ENCODE measurements around the gene CBX6. TPM values are rescaled to one million over a fixed set of nuclear protein-coding genes. Genes with fewer than 3 reads are reported as not detected.

The CBX6 gene
- total and polyA plus RNA-seq, 10 donors: 10.2 to 72.2 (median 38.7) TPM

DNA sequence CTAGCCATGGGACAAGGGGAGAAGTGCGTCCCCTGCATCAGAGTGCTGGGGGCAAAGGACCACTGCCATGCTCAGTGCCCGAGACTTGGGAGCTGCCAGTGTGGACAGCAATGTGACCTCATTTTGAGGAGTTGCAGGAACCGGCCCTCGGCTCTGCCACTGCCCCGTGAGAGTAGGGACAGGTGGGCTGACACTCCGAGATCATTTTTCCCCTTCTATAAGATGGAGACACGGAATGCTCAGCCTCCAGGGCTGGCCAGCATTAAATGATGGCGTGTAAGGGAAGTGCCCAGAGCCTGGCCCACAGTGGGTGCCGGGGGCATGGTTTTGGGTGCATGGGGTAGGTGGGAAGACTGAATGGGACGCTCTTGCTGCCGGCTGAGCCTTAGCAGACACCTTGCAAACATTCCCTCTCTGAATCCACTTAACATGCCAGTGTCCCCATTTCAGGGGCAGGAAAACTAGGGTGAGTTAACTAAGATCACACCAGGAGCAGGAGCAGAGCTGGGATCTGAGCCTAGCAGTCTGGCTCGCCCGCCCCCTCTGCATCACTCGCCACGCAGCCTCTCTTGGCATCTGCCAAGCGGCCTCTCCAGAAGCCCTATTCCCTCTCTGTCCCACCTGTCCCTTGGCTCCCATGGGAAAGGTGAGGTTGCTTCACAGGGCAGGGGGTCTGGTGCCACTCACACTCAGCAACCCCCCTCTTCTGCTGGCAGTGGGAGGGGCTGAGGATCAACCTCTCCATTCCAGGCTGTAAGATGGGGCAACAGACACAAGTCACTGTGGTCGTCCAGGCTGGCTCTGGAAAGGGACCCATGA, 41.8 kb downstream of the CBX6 start:
- intact Hi-C loops (cut with DNase I; ENCODE audit: low total_unique reads): no loop called here
- Histone ChIP-seq H3K36me3 (no peaks in the 10 kb centered on the region), H3K4me3 (no peak overlapping the region), H3K27me3 (replicated peaks in 1 of 7) (peaks cover 0 to 15% (median 0%) of the 10 kb centered on the region in 7 donors), H3K4me1 (no peaks in the 10 kb centered on the region), H3K9me3 (peaks cover 0 to 3% (median 0%) of the 10 kb centered on the region in 8 donors), H3K27ac (no peak overlapping the region)
- DNase-seq: no peak
- TF ChIP-seq POLR2A (IDR thresholded peaks at IDR 0.05) (no peak), POLR2AphosphoS5 (IDR thresholded peaks at IDR 0.05) (no peak)
- TF ChIP-seq, protein P1, sequence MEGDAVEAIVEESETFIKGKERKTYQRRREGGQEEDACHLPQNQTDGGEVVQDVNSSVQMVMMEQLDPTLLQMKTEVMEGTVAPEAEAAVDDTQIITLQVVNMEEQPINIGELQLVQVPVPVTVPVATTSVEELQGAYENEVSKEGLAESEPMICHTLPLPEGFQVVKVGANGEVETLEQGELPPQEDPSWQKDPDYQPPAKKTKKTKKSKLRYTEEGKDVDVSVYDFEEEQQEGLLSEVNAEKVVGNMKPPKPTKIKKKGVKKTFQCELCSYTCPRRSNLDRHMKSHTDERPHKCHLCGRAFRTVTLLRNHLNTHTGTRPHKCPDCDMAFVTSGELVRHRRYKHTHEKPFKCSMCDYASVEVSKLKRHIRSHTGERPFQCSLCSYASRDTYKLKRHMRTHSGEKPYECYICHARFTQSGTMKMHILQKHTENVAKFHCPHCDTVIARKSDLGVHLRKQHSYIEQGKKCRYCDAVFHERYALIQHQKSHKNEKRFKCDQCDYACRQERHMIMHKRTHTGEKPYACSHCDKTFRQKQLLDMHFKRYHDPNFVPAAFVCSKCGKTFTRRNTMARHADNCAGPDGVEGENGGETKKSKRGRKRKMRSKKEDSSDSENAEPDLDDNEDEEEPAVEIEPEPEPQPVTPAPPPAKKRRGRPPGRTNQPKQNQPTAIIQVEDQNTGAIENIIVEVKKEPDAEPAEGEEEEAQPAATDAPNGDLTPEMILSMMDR (IDR thresholded peaks at IDR 0.05 in 8 of 11, conservative IDR thresholded peaks at IDR 0.05 in 3 of 11): no peak
- WGBS, 5 donors: 80 to 93% (median 90%) methylated on average over 16 to 17 of the region's 17 CpGs

DNA sequence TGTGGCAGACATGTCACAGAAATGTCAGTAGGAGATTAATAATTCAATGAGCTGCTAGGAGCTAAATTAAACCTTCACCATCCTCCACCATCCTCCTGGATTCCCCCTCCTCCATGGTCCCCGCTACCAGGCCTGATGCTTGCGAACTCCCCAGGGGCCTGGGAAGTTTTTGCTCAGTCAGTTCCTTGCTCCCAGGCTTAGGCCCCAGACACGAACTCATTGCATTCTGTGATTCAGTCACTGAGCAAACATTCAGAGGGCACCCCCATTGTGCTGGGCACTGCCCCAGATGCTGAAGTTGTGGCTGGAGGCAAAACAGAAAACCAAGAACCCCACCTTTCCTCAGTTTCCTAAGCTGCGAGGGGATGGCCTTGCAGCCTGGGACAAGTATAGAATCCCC, 42.5 kb downstream of the CBX6 start:
- H3K27ac ChIP-seq: no peak overlapping the region
- no peaks in the 10 kb centered on the region for H3K36me3 ChIP-seq
- WGBS, 5 donors: 75 to 95% (median 90%) methylated on average over 4 of the region's 4 CpGs
- peaks cover 0 to 3% (median 0%) of the 10 kb centered on the region in 8 donors for H3K9me3 ChIP-seq
- no peak for DNase-seq
- no peak overlapping the region for H3K4me3 ChIP-seq
- TF ChIP-seq POLR2AphosphoS5 (IDR thresholded peaks at IDR 0.05) (no peak), POLR2A (IDR thresholded peaks at IDR 0.05) (no peak)
- TF ChIP-seq, protein P1 (IDR thresholded peaks at IDR 0.05 in 8 of 11, conservative IDR thresholded peaks at IDR 0.05 in 3 of 11): no peak
- no peaks in the 10 kb centered on the region for H3K4me1 ChIP-seq
- H3K27me3 ChIP-seq (replicated peaks in 1 of 7): peaks cover 0 to 8% (median 0%) of the 10 kb centered on the region in 7 donors
- intact Hi-C loops (cut with DNase I; ENCODE audit: low total_unique reads): no loop called here

DNA sequence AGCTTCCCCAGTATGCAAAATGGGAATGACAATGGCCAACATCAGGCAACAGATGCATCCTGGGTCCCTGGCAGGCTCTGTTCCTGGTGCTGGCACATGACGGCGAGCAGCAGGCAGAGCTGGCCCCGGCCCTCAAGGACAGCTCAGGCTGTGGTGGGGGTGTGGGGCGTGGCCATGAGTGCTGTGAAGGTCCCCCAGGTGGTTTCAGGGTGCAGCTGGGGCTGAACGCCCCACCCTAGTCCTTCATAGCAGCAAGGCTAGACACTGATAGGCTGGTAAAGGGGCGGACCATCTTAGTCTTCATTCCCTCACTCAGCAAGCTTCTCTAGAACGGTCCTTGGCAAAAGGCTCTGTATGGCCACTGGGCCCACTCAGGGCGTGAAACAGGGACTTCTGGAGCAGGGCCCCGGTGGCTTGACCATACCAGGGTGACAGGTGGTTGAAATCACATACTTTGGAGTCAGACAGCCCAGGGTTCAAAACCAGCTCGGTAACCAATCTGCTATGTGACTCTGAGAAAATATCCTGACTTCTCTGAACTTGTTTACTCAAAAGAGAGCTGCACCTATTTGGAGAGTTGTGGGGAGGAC, 43.3 kb downstream of the CBX6 start:
- H3K4me1 ChIP-seq: no peaks in the 10 kb centered on the region
- H3K4me3 ChIP-seq: no peak overlapping the region
- H3K9me3 ChIP-seq: peaks cover 0 to 3% (median 0%) of the 10 kb centered on the region in 8 donors
- DNase-seq: no peak
- intact Hi-C loops (cut with DNase I; ENCODE audit: low total_unique reads): no loop called here
- TF ChIP-seq, protein P1 (IDR thresholded peaks at IDR 0.05 in 8 of 11, conservative IDR thresholded peaks at IDR 0.05 in 3 of 11): no peak
- TF ChIP-seq POLR2AphosphoS5 (IDR thresholded peaks at IDR 0.05): no peak
- TF ChIP-seq POLR2A (IDR thresholded peaks at IDR 0.05): no peak
- peaks cover 0 to 8% (median 0%) of the 10 kb centered on the region in 7 donors for H3K27me3 ChIP-seq (replicated peaks in 1 of 7)
- WGBS, 5 donors: 68 to 85% (median 81%) methylated on average over 5 to 10 of the region's 10 CpGs
- no peaks in the 10 kb centered on the region for H3K36me3 ChIP-seq
- no peak overlapping the region for H3K27ac ChIP-seq

DNA sequence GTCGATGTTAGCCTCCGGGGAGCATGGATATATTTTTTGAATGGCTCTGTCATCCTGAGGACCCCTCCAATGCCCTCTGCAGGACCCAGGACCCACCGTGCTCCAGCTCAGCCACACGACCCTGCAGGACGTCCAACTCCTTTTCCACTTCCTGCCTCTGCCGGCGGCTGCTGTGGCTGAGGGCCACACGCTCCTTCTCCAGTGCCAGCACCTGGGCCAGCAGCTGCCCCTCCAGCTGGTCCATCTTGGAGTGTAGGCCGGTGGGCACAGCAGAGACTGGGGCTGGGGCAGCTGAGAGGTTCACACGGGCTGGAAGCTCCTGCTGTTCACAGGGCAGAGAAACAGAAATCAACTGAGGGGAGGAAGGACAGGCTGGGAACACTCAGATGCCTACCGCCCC, 43.8 kb downstream of the CBX6 start:
- WGBS, 5 donors: 61 to 78% (median 62%) methylated on average over 11 of the region's 11 CpGs
- Histone ChIP-seq H3K36me3 (no peaks in the 10 kb centered on the region), H3K4me3 (no peak overlapping the region), H3K27ac (no peak overlapping the region), H3K27me3 (replicated peaks in 1 of 7) (peaks cover 0 to 7% (median 0%) of the 10 kb centered on the region in 7 donors), H3K9me3 (peaks cover 0 to 3% (median 0%) of the 10 kb centered on the region in 8 donors), H3K4me1 (no peaks in the 10 kb centered on the region)
- TF ChIP-seq POLR2AphosphoS5 (IDR thresholded peaks at IDR 0.05) (no peak), POLR2A (IDR thresholded peaks at IDR 0.05) (no peak)
- TF ChIP-seq, protein P1 (IDR thresholded peaks at IDR 0.05 in 8 of 11, conservative IDR thresholded peaks at IDR 0.05 in 3 of 11): no peak
- no peak for DNase-seq
- intact Hi-C loops (cut with DNase I; ENCODE audit: low total_unique reads): no loop called here

Measured in spleen (tissue), 11 donors.